T-cell (primary cell): ENCODE measurements around the gene TNFRSF12A. TPM values are rescaled to one million over a fixed set of nuclear protein-coding genes. Genes with fewer than 3 reads are reported as not detected.

Experiments
- ATAC-seq, 4 experiments: fragments of 200-7000 bp in 3 of 4; fragments of 150-1000 bp in 1 of 4; cut with Tn5 transposase; replicated peaks in 1 of 4; 1 replicate in 3 of 4; 2 replicates in 1 of 4; pipeline ENCODE4 v1.10.0; 2021; ENCODE audit warnings: moderate library complexity in 3 of 4, mild to moderate bottlenecking in 2 of 4, moderate number of reproducible peaks in 1 of 4
- CTCF ChIA-PET, 2 donors: fragments of 300-600 bp; sonication (Branson Sonifier 250); formaldehyde crosslinking; loops; one replicate each; lab custom pipeline; 2022; ENCODE audit warnings: antibody characterized with exemption in 2 of 2; lab: Charles Lee
- POLR2A ChIA-PET, 2 donors: fragments of 300-600 bp; sonication (Branson Sonifier 250); formaldehyde crosslinking; loops; one replicate each; lab custom pipeline; 2022; ENCODE audit warnings: antibody characterized with exemption in 2 of 2; lab: Charles Lee
- DNase-seq, 35 experiments: peaks; one replicate each; pipeline versions ENCODE4 v3.0.0 to v3.0.0-alpha.2; 2013 to 2023
- H3K27ac ChIP-seq: one replicate; pipeline ENCODE4 v1.5.1; 2013; ENCODE audit warnings: low read length
- H3K27me3 ChIP-seq, 2 experiments: replicated peaks in 1 of 2; 1 replicate in 1 of 2; 2 replicates in 1 of 2; pipeline versions ENCODE4 v1.6.1 to v1.7.0; 2013; ENCODE audit warnings: low read length in 1 of 2, mixed read lengths in 1 of 2; ENCODE audit not compliant: control insufficient read depth in 2 of 2, insufficient read depth in 2 of 2; ENCODE audit errors: extremely low read depth in 1 of 2
- H3K36me3 ChIP-seq, 2 donors: 1 replicate in 1 of 2; 2 replicates in 1 of 2; pipeline versions ENCODE4 v1.6.1 to v1.7.0; 2013; ENCODE audit warnings: low read length in 1 of 2; ENCODE audit not compliant: control insufficient read depth in 2 of 2, insufficient read depth in 1 of 2; ENCODE audit errors: extremely low read depth in 1 of 2
- H3K4me1 ChIP-seq, 2 experiments: 1 replicate in 1 of 2; 2 replicates in 1 of 2; pipeline versions ENCODE4 v1.6.1 to v1.7.0; 2013; ENCODE audit warnings: low read length in 2 of 2, mixed read lengths in 1 of 2; ENCODE audit not compliant: insufficient read depth in 2 of 2, control insufficient read depth in 1 of 2; ENCODE audit errors: extremely low read depth in 1 of 2
- H3K4me3 ChIP-seq, 2 donors: 1 replicate in 1 of 2; 2 replicates in 1 of 2; pipeline versions ENCODE4 v1.5.1 to v1.7.0; 2013; ENCODE audit warnings: mild to moderate bottlenecking in 2 of 2, low read length in 1 of 2, moderate library complexity in 1 of 2; ENCODE audit not compliant: control insufficient read depth in 1 of 2; ENCODE audit errors: extremely low read depth in 1 of 2
- H3K9me3 ChIP-seq: 2 replicates; pipeline ENCODE4 v1.7.0; 2013
- H3K27ac Mint-ChIP-seq, 2 donors: one replicate each; pipeline ENCODE4 v1.8.0; 2020 to 2021; ENCODE audit warnings: mild to moderate bottlenecking in 2 of 2, mixed read lengths in 2 of 2
- H3K27me3 Mint-ChIP-seq, 2 donors: one replicate each; pipeline ENCODE4 v1.8.0; 2021 to 2022; ENCODE audit warnings: mixed read lengths in 2 of 2
- H3K36me3 Mint-ChIP-seq: one replicate; pipeline ENCODE4 v1.8.0; 2021; ENCODE audit warnings: mixed read lengths
- H3K4me1 Mint-ChIP-seq, 3 donors: one replicate each; pipeline ENCODE4 v1.8.0; 2020 to 2022; ENCODE audit warnings: mixed read lengths in 3 of 3, mild to moderate bottlenecking in 1 of 3
- H3K4me3 Mint-ChIP-seq, 3 donors: one replicate each; pipeline ENCODE4 v1.8.0; 2020 to 2022; ENCODE audit warnings: mild to moderate bottlenecking in 3 of 3, mixed read lengths in 3 of 3, moderate library complexity in 3 of 3
- H3K9me3 Mint-ChIP-seq, 3 donors: one replicate each; pipeline ENCODE4 v1.8.0; 2020 to 2022; ENCODE audit warnings: mixed read lengths in 3 of 3
- WGBS: methylation state at CpG from one replicate; pipeline ENCODE4 v1.1.5; 2013; ENCODE audit warnings: missing lambda C conversion rate; ENCODE audit not compliant: insufficient coverage; 5-methylcytosine and 5-hydroxymethylcytosine counted together
- total RNA-seq, 35 experiments: library from RNA in 6 of 35; stranded (reverse) in 6 of 35; fragments of 120-200 nt in 1 of 35; gene quantifications; one replicate each; pipeline versions ENCODE4 v1.2.1 to v1.2.4 and lab custom pipeline; 2013 to 2026

TNFRSF12A gene
- total RNA-seq, 5 donors from 2014 or later (not counting 1 experiment from before 2014, with no cell fraction given) = 0.43 to 3.7 (median 2.5) TPM

DNA sequence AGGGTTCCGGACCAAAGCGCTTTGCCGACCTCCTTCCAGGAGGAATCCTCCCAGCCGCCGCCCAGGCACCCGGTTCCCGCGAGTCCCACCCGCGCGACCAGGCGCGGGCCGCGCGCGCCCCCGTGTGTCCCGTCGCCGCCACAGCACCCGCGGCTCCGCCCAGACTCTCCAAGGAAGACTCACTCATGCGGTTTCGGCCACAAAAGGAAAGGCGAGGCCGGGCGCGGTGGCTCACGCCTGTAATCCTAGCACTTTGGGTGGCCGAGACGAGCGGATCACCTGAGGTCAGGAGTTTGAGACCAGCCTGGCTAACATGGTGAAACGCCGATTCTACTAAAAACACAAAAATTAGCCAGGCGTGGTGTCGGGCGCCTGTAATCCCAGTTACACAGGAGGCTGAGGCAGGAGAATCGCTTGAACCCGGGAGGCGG is 36.4 kb upstream of the TNFRSF12A start:
- WGBS = 1% methylated on average over 36 of the region's 42 CpGs
- ChIA-PET CTCF (no interaction called here), POLR2A (no interaction called here)
- Mint-ChIP-seq H3K27me3 (no peaks in the 10 kb centered on the region), H3K27ac (no peak overlapping the region), H3K4me1 (peaks cover 10 to 15% (median 15%) of the 10 kb centered on the region in 3 donors), H3K9me3 (no peaks in the 10 kb centered on the region), H3K4me3 (peak overlapping the region in 2 of 3 donors; percentile 45), H3K36me3 (no peaks in the 10 kb centered on the region)
- Histone ChIP-seq H3K27ac (no peak overlapping the region), H3K4me1 (peaks cover 2 to 27% of the 10 kb centered on the region in 2 experiments), H3K9me3 (no peaks in the 10 kb centered on the region), H3K4me3 (no peak overlapping the region), H3K27me3 (peaks cover 0 to 48% of the 10 kb centered on the region in 2 experiments), H3K36me3 (no peaks in the 10 kb centered on the region)
- peak; percentile 34 to 57 (median 46) for ATAC-seq
- DNase-seq = peak in 26 of 35 experiments; percentile 30 to 75 (median 48)

DNA sequence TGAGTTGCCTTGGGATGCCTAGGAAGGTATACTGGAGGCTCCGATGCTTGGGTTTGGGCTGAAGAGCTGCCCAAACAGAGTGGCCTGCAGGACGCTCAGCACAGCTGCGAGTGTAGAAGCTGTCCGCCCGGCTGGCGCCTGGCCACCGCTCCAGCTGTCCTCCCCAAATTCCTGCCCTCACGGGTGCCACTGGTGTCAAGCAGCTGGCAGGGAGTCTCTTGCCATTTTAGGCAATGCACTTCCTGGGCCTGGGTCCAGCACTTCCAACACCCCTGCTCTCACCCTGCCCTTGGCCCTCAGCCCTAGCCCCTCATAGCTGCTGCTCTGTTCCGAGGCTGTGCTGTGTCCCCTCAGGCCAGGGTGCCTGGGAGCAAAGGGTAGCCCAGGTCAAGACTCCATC is 34.7 kb upstream of the TNFRSF12A start:
- Histone ChIP-seq H3K4me1 (peaks cover 2 to 19% of the 10 kb centered on the region in 2 experiments), H3K27me3 (peaks cover 0 to 53% of the 10 kb centered on the region in 2 experiments), H3K36me3 (no peaks in the 10 kb centered on the region), H3K27ac (no peak overlapping the region), H3K4me3 (no peak overlapping the region), H3K9me3 (no peaks in the 10 kb centered on the region)
- CTCF ChIA-PET = no interaction called here
- Mint-ChIP-seq H3K27me3 (peaks cover 0 to 1% of the 10 kb centered on the region in 2 donors), H3K9me3 (no peaks in the 10 kb centered on the region), H3K4me3 (no peak overlapping the region), H3K4me1 (peaks cover 10 to 15% (median 15%) of the 10 kb centered on the region in 3 donors), H3K27ac (no peak overlapping the region), H3K36me3 (no peaks in the 10 kb centered on the region)
- no peak for ATAC-seq
- 90% methylated on average over 9 of the region's 9 CpGs for WGBS
- no peak for DNase-seq
- POLR2A ChIA-PET = no interaction called here

- Histone ChIP-seq H3K27me3 (peaks cover 0 to 57% of the 10 kb centered on the region in 2 experiments), H3K27ac (no peak overlapping the region), H3K4me3 (no peak overlapping the region), H3K9me3 (no peaks in the 10 kb centered on the region), H3K4me1 (peaks cover under 1 to 15% of the 10 kb centered on the region in 2 experiments), H3K36me3 (no peaks in the 10 kb centered on the region)
- Mint-ChIP-seq H3K4me3 (no peak overlapping the region), H3K27ac (no peak overlapping the region), H3K27me3 (peaks cover 0 to 1% of the 10 kb centered on the region in 2 donors), H3K36me3 (no peaks in the 10 kb centered on the region), H3K9me3 (no peaks in the 10 kb centered on the region), H3K4me1 (peaks cover 10 to 12% (median 12%) of the 10 kb centered on the region in 3 donors)
- ChIA-PET POLR2A (no interaction called here), CTCF (no interaction called here)
- WGBS = 86% methylated on average over 15 of the region's 15 CpGs
- DNase-seq (no peak), ATAC-seq (no peak)
These were observed 34.2 kb upstream of the TNFRSF12A start for GRCh38 chr16:2985893-2986355.

GRCh38 chr16:2986623-2987188 is 33.5 kb upstream of the TNFRSF12A start:
- Mint-ChIP-seq H3K27me3 (peaks cover 0 to 1% of the 10 kb centered on the region in 2 donors), H3K4me1 (peaks cover 4 to 7% (median 7%) of the 10 kb centered on the region in 3 donors), H3K4me3 (no peak overlapping the region), H3K9me3 (no peaks in the 10 kb centered on the region), H3K36me3 (no peaks in the 10 kb centered on the region), H3K27ac (peak overlapping the region in 1 of 2 donors; percentile 27)
- Histone ChIP-seq H3K36me3 (no peaks in the 10 kb centered on the region), H3K27ac (no peak overlapping the region), H3K27me3 (peaks cover 0 to 65% of the 10 kb centered on the region in 2 experiments), H3K9me3 (no peaks in the 10 kb centered on the region), H3K4me3 (no peak overlapping the region), H3K4me1 (peaks cover 0 to 10% of the 10 kb centered on the region in 2 experiments)
- 73% methylated on average over 17 of the region's 17 CpGs for WGBS
- DNase-seq (no peak), ATAC-seq (no peak)
- CTCF ChIA-PET = no interaction called here
- POLR2A ChIA-PET = no interaction called here

GRCh38 chr16:2987286-2987685 is 32.9 kb upstream of the TNFRSF12A start:
- DNase-seq (no peak), ATAC-seq (no peak)
- H3K4me3 Mint-ChIP-seq = no peak overlapping the region
- Histone ChIP-seq H3K4me1 (peaks cover 0 to 10% of the 10 kb centered on the region in 2 experiments), H3K27me3 (peaks cover 0 to 66% of the 10 kb centered on the region in 2 experiments), H3K4me3 (no peak overlapping the region), H3K9me3 (no peaks in the 10 kb centered on the region), H3K36me3 (no peaks in the 10 kb centered on the region), H3K27ac (no peak overlapping the region)
- no peaks in the 10 kb centered on the region for H3K36me3 Mint-ChIP-seq
- peaks cover 4 to 5% (median 4%) of the 10 kb centered on the region in 3 donors for H3K4me1 Mint-ChIP-seq
- 86% methylated on average over 9 of the region's 9 CpGs for WGBS
- ChIA-PET CTCF (no interaction called here), POLR2A (no interaction called here)
- H3K27me3 Mint-ChIP-seq = peaks cover 0 to 1% of the 10 kb centered on the region in 2 donors
- H3K27ac Mint-ChIP-seq = no peak overlapping the region
- H3K9me3 Mint-ChIP-seq = no peaks in the 10 kb centered on the region

- Histone ChIP-seq H3K27me3 (peaks cover 0 to 68% of the 10 kb centered on the region in 2 experiments), H3K36me3 (no peaks in the 10 kb centered on the region), H3K9me3 (no peaks in the 10 kb centered on the region), H3K4me1 (peaks cover 0 to 10% of the 10 kb centered on the region in 2 experiments), H3K27ac (no peak overlapping the region), H3K4me3 (no peak overlapping the region)
- ATAC-seq = no peak
- ChIA-PET CTCF (no interaction called here), POLR2A (no interaction called here)
- Mint-ChIP-seq H3K4me1 (peaks cover 3 to 5% (median 4%) of the 10 kb centered on the region in 3 donors), H3K27me3 (peaks cover 0 to 1% of the 10 kb centered on the region in 2 donors), H3K4me3 (no peak overlapping the region), H3K27ac (no peak overlapping the region), H3K36me3 (no peaks in the 10 kb centered on the region), H3K9me3 (no peaks in the 10 kb centered on the region)
- 91% methylated on average over 5 of the region's 8 CpGs for WGBS
- DNase-seq = no peak
These were observed 32.3 kb upstream of the TNFRSF12A start for GRCh38 chr16:2987833-2988232.
